Neuronal stem cell (in vitro differentiated cells): ENCODE results near the gene AQP7.

Experiments
- DNase-seq: peaks from one replicate; pipeline ENCODE4 v3.0.0-alpha.2; 2013; ENCODE audit warnings: low spot score
- H2AFZ ChIP-seq: one replicate; pipeline ENCODE4 v1.6.1; 2013; ENCODE audit warnings: mild to moderate bottlenecking, low read length, inconsistent platforms
- H2AK5ac ChIP-seq: 2 replicates; pipeline ENCODE4 v1.6.1; 2013; ENCODE audit warnings: low read depth, mild to moderate bottlenecking, inconsistent platforms, low read length, moderate library complexity, mixed read lengths
- H2BK120ac ChIP-seq: 2 replicates; pipeline ENCODE4 v1.6.1; 2013; ENCODE audit warnings: low read depth, mild to moderate bottlenecking, inconsistent platforms, low read length, moderate library complexity, mixed read lengths
- H2BK12ac ChIP-seq: one replicate; pipeline ENCODE4 v1.6.1; 2013; ENCODE audit warnings: low read length, inconsistent platforms
- H2BK15ac ChIP-seq: 2 replicates; pipeline ENCODE4 v1.6.1; 2013; ENCODE audit warnings: mild to moderate bottlenecking, low read length, inconsistent platforms, mixed read lengths
- H2BK5ac ChIP-seq: one replicate; pipeline ENCODE4 v1.6.1; 2013; ENCODE audit warnings: inconsistent platforms, mild to moderate bottlenecking, low read length, moderate library complexity
- H3K14ac ChIP-seq: one replicate; pipeline ENCODE4 v1.6.1; 2013; ENCODE audit warnings: low read length, inconsistent platforms
- H3K18ac ChIP-seq: 2 replicates; pipeline ENCODE4 v1.6.1; 2013; ENCODE audit warnings: low read length, inconsistent platforms
- H3K23ac ChIP-seq: 2 replicates; pipeline ENCODE4 v1.6.1; 2013; ENCODE audit warnings: low read depth, mild to moderate bottlenecking, mixed read lengths, low read length, inconsistent platforms; ENCODE audit not compliant: poor library complexity
- H3K27ac ChIP-seq: replicated peaks from 3 replicates; pipeline ENCODE4 v1.5.1; 2013; ENCODE audit warnings: low read length, inconsistent platforms
- H3K27me3 ChIP-seq, 3 experiments: 2 replicates each; pipeline ENCODE4 v1.6.1; 2013; ENCODE audit warnings: low read length in 3 of 3, mild to moderate bottlenecking in 2 of 3, inconsistent platforms in 1 of 3, low read depth in 1 of 3, mixed read lengths in 1 of 3, moderate library complexity in 1 of 3; ENCODE audit not compliant: control insufficient read depth in 3 of 3, insufficient read depth in 3 of 3
- H3K36me3 ChIP-seq, 2 donors: replicated peaks in 1 of 2; 2 replicates each; pipeline ENCODE4 v1.6.1; 2013; ENCODE audit warnings: low read length in 2 of 2; ENCODE audit not compliant: control insufficient read depth in 2 of 2, insufficient read depth in 2 of 2
- H3K4ac ChIP-seq: 2 replicates; pipeline ENCODE4 v1.6.1; 2013; ENCODE audit warnings: inconsistent platforms, mild to moderate bottlenecking, low read length, moderate library complexity
- H3K4me1 ChIP-seq, 2 donors: 1 replicate in 1 of 2; 2 replicates in 1 of 2; pipeline ENCODE4 v1.6.1; 2013; ENCODE audit warnings: low read length in 2 of 2, low read depth in 1 of 2; ENCODE audit not compliant: control insufficient read depth in 2 of 2, insufficient read depth in 1 of 2
- H3K4me2 ChIP-seq: one replicate; pipeline ENCODE4 v1.6.1; 2013; ENCODE audit warnings: mild to moderate bottlenecking, low read length, inconsistent platforms; ENCODE audit not compliant: insufficient read depth, poor library complexity, severe bottlenecking
- H3K4me3 ChIP-seq, 2 donors: 2 replicates each; pipeline ENCODE4 v1.5.1; 2013; ENCODE audit warnings: low read length in 2 of 2, mild to moderate bottlenecking in 2 of 2, inconsistent platforms in 1 of 2, moderate library complexity in 1 of 2
- H3K79me1 ChIP-seq: one replicate; pipeline ENCODE4 v1.6.1; 2013; ENCODE audit warnings: low read depth, mild to moderate bottlenecking, inconsistent platforms, low read length, moderate library complexity
- H3K9ac ChIP-seq: one replicate; pipeline ENCODE4 v1.6.1; 2013; ENCODE audit warnings: mild to moderate bottlenecking, low read depth, low read length, inconsistent platforms; ENCODE audit not compliant: poor library complexity
- H3K9me3 ChIP-seq, 2 donors: replicated peaks in 1 of 2; 2 replicates each; pipeline versions ENCODE3 to v1.6.1; 2013; ENCODE audit warnings: low read length in 2 of 2, mild to moderate bottlenecking in 2 of 2, inconsistent platforms in 1 of 2, low read depth in 1 of 2, mixed read lengths in 1 of 2, moderate library complexity in 1 of 2; ENCODE audit not compliant: control insufficient read depth in 2 of 2, insufficient read depth in 1 of 2
- H4K8ac ChIP-seq: one replicate; pipeline ENCODE4 v1.6.1; 2013; ENCODE audit warnings: low read depth, mild to moderate bottlenecking, inconsistent platforms, low read length, moderate library complexity
- H4K91ac ChIP-seq: one replicate; pipeline ENCODE4 v1.6.1; 2013; ENCODE audit warnings: low read length, low read depth, mild to moderate bottlenecking, inconsistent platforms; ENCODE audit not compliant: poor library complexity
- WGBS, 2 donors: extraction: QIAGEN DNeasy Blood & Tissue Kit; methylation state at CpG; one replicate each; pipeline ENCODE4 v1.1.7; 2013; ENCODE audit warnings: missing lambda C conversion rate in 2 of 2, mixed read lengths in 1 of 2; ENCODE audit not compliant: insufficient read length in 2 of 2, insufficient replicate concordance in 1 of 2; ENCODE audit errors: extremely low coverage in 2 of 2; 5-methylcytosine and 5-hydroxymethylcytosine counted together

Gene AQP7

GRCh38 chr9:33374634-33375237 is 27.6 kb downstream of the AQP7 start:
- H3K4me2 ChIP-seq = no peak overlapping the region
- H2BK5ac ChIP-seq = no peak overlapping the region
- no peak overlapping the region for H3K23ac ChIP-seq
- H2AK5ac ChIP-seq = no peak overlapping the region
- no peak overlapping the region for H3K27ac ChIP-seq
- no peak overlapping the region for H4K91ac ChIP-seq
- no peaks in the 10 kb centered on the region for H3K27me3 ChIP-seq
- H2BK120ac ChIP-seq = no peak overlapping the region
- no peak overlapping the region for H3K4me3 ChIP-seq
- no CpG with 5 or more reads among the region's 6 CpGs for WGBS, 2 donors
- peak; percentile 73 for DNase-seq
- H3K9ac ChIP-seq = no peak overlapping the region
- no peak overlapping the region for H3K14ac ChIP-seq
- H3K36me3 ChIP-seq = peaks cover 6 to 28% of the 10 kb centered on the region in 2 donors
- no peaks in the 10 kb centered on the region for H3K79me1 ChIP-seq
- H2BK15ac ChIP-seq = no peak overlapping the region
- no peak overlapping the region for H3K4ac ChIP-seq
- H3K4me1 ChIP-seq = peaks cover 3% of the 10 kb centered on the region in 2 donors
- H2AFZ ChIP-seq = peak overlapping the region; percentile 74
- no peaks in the 10 kb centered on the region for H3K9me3 ChIP-seq
- no peak overlapping the region for H2BK12ac ChIP-seq
- no peak overlapping the region for H3K18ac ChIP-seq
- H4K8ac ChIP-seq = no peak overlapping the region

GRCh38 chr9:33374190-33374589 is 28.2 kb downstream of the AQP7 start:
- H3K4me2 ChIP-seq = no peak overlapping the region

GRCh38 chr9:33372900-33373299 is 29.5 kb downstream of the AQP7 start:
- Histone ChIP-seq H2BK15ac (no peak overlapping the region), H3K4ac (no peak overlapping the region), H3K4me2 (no peak overlapping the region), H2AFZ (no peak overlapping the region), H3K36me3 (peaks cover 10 to 43% of the 10 kb centered on the region in 2 donors), H2BK12ac (no peak overlapping the region), H3K27ac (no peak overlapping the region), H3K27me3 (no peaks in the 10 kb centered on the region), H3K79me1 (no peaks in the 10 kb centered on the region), H3K9ac (no peak overlapping the region), H2AK5ac (no peak overlapping the region), H2BK5ac (no peak overlapping the region), H3K18ac (no peak overlapping the region), H3K23ac (no peak overlapping the region), H4K91ac (no peak overlapping the region), H3K4me1 (peaks cover 3% of the 10 kb centered on the region in 2 donors), H3K4me3 (no peak overlapping the region), H2BK120ac (no peak overlapping the region), H3K9me3 (no peaks in the 10 kb centered on the region), H4K8ac (no peak overlapping the region), H3K14ac (no peak overlapping the region)
- no peak for DNase-seq
- WGBS, 2 donors = no CpG with 5 or more reads among the region's 4 CpGs

More at GRCh38 chr9:33374190-33374589, 28.2 kb downstream of the AQP7 start:
- H3K14ac ChIP-seq = no peak overlapping the region
- no peak overlapping the region for H2AFZ ChIP-seq
- peaks cover 3% of the 10 kb centered on the region in 2 donors for H3K4me1 ChIP-seq
- H2BK5ac ChIP-seq = no peak overlapping the region
- no peak overlapping the region for H4K91ac ChIP-seq
- no peak overlapping the region for H3K27ac ChIP-seq
- no peak overlapping the region for H2BK120ac ChIP-seq
- H2BK15ac ChIP-seq = no peak overlapping the region
- H3K23ac ChIP-seq = no peak overlapping the region
- H3K79me1 ChIP-seq = no peaks in the 10 kb centered on the region
- H3K4me3 ChIP-seq = no peak overlapping the region
- H3K36me3 ChIP-seq = peaks cover 6 to 33% of the 10 kb centered on the region in 2 donors
- no peak overlapping the region for H3K18ac ChIP-seq
- H3K4ac ChIP-seq = no peak overlapping the region
- H2BK12ac ChIP-seq = no peak overlapping the region
- H3K9ac ChIP-seq = no peak overlapping the region
- WGBS, 2 donors = no CpG with 5 or more reads among the region's 9 CpGs
- H4K8ac ChIP-seq = no peak overlapping the region
- no peaks in the 10 kb centered on the region for H3K9me3 ChIP-seq
- H2AK5ac ChIP-seq = no peak overlapping the region
- DNase-seq = no peak
- H3K27me3 ChIP-seq = no peaks in the 10 kb centered on the region

- Histone ChIP-seq H2BK5ac (no peak overlapping the region), H4K8ac (no peak overlapping the region), H4K91ac (no peak overlapping the region), H3K9me3 (no peaks in the 10 kb centered on the region), H3K27me3 (no peaks in the 10 kb centered on the region), H3K79me1 (no peaks in the 10 kb centered on the region), H3K23ac (no peak overlapping the region), H3K36me3 (peaks cover 25 to 85% of the 10 kb centered on the region in 2 donors), H3K18ac (no peak overlapping the region), H3K4ac (no peak overlapping the region), H2BK12ac (no peak overlapping the region), H3K4me3 (peak overlapping the region in 1 of 2 donors; percentile 55), H2BK120ac (no peak overlapping the region), H3K9ac (no peak overlapping the region), H3K4me1 (no peaks in the 10 kb centered on the region), H3K27ac (no peak overlapping the region), H2AK5ac (no peak overlapping the region), H3K14ac (no peak overlapping the region), H2AFZ (no peak overlapping the region), H2BK15ac (no peak overlapping the region), H3K4me2 (no peak overlapping the region)
- no peak for DNase-seq
- WGBS, 2 donors = no CpG with 5 or more reads among the region's 2 CpGs
These were observed 35.3 kb downstream of the AQP7 start for GRCh38 chr9:33366979-33367480.
